ENCODE data around the gene SDK2. TPM values are rescaled to one million over a fixed set of nuclear protein-coding genes. Genes with fewer than 3 reads are reported as not detected.

The SDK2 gene
- total and polyA plus RNA-seq, 2 of the 8 experiments (the other 6 are each of a cell fraction or from before 2014, with no cell fraction given): 3.9 to 4.1 TPM

DNA sequence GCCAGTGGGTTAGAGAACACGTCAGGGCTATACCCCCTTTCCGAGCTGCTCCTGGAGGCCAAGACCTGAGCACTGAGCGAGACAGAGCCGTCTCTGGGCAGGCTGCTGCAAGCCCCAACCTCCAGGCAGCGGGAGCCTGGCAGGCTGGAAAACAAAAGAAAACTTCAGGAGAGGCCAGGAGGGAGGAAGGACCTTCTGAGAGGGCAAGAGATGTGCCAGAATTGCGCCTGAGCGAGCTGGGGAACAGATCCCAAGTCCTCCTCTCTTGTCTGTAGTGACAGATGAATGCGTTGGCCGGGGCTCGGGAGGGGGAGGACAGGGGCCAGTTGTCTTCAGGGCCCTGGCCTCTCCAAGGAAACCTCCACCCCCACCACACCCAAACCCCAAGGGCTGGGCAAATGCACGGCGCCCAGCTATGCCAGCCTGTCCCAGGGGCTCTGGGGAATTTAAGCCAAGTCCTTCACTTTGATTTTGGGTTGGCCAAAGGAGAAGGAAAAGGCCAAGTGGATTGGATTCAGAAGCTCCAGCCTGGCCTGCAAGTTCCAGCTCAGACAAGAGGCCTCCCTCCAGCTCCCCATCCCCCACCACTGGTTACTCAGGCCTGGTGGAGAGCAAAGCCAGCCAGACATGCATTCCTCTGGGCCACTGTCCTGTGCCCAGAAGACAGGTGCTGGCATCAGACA, 18.1 kb downstream of the SDK2 start (continued):
- TF ChIP-seq, protein P1, sequence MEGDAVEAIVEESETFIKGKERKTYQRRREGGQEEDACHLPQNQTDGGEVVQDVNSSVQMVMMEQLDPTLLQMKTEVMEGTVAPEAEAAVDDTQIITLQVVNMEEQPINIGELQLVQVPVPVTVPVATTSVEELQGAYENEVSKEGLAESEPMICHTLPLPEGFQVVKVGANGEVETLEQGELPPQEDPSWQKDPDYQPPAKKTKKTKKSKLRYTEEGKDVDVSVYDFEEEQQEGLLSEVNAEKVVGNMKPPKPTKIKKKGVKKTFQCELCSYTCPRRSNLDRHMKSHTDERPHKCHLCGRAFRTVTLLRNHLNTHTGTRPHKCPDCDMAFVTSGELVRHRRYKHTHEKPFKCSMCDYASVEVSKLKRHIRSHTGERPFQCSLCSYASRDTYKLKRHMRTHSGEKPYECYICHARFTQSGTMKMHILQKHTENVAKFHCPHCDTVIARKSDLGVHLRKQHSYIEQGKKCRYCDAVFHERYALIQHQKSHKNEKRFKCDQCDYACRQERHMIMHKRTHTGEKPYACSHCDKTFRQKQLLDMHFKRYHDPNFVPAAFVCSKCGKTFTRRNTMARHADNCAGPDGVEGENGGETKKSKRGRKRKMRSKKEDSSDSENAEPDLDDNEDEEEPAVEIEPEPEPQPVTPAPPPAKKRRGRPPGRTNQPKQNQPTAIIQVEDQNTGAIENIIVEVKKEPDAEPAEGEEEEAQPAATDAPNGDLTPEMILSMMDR (IDR thresholded peaks at IDR 0.05; ENCODE audit: control extremely low read depth in 1 of 3, insufficient read depth in 1 of 3, low read depth in 1 of 3, low read length in 3 of 3): no peak
- no peak for TF ChIP-seq SIRT6 (IDR thresholded peaks at IDR 0.05; ENCODE audit: low read length)
- no peak for TF ChIP-seq NANOG (IDR thresholded peaks at IDR 0.05; ENCODE audit: insufficient read depth, low read depth, low read length, poor library complexity, severe bottlenecking)
- TF ChIP-seq RAD21 (IDR thresholded peaks at IDR 0.05 in 1 of 2, conservative IDR thresholded peaks at IDR 0.05 in 1 of 2; ENCODE audit: low read depth in 2 of 2, low read length in 2 of 2): no peak
- no peak for TF ChIP-seq CHD1 (IDR thresholded peaks at IDR 0.05; ENCODE audit: low read depth, low read length)
- TF ChIP-seq RFX5 (IDR thresholded peaks at IDR 0.05; ENCODE audit: borderline replicate concordance, low read depth, low read length): no peak
- TF ChIP-seq MAFK (IDR thresholded peaks at IDR 0.05; ENCODE audit: low read depth, low read length): no peak
